Measurements from ENCODE around the gene SLC24A3.

The SLC24A3 gene

GRCh38 chr20:19212469-19212815 is at the start of gene SLC24A3:
SLC24A3 (plus strand) TSS chr20:19212642.
- DNase-seq, result no peak

- DNase-seq, result no peak
Measured at GRCh38 chr20:19170148-19170547, 42.3 kb upstream of the SLC24A3 start.

GRCh38 chr20:19172637-19173036 is 39.8 kb upstream of the SLC24A3 start:
- DNase-seq, result no peak

GRCh38 chr20:19176470-19177052 is 35.9 kb upstream of the SLC24A3 start:
- DNase-seq, result no peak

GRCh38 chr20:19181552-19181951 is 30.9 kb upstream of the SLC24A3 start:
- DNase-seq, result no peak

- DNase-seq, result no peak
Measured at GRCh38 chr20:19185083-19185482, 27.4 kb upstream of the SLC24A3 start.

- no peak for DNase-seq
Measured at GRCh38 chr20:19193349-19193748, 19.1 kb upstream of the SLC24A3 start.

- peak; percentile 12 for DNase-seq
Measured at GRCh38 chr20:19205981-19206396, 6.5 kb upstream of the SLC24A3 start.

- DNase-seq, result no peak
Measured at GRCh38 chr20:19207541-19207940, 4.9 kb upstream of the SLC24A3 start.

- DNase-seq, result no peak
Measured at GRCh38 chr20:19210391-19211155, 1.9 kb upstream of the SLC24A3 start.

GRCh38 chr20:19211252-19211651 is 1.2 kb upstream of the SLC24A3 start:
- DNase-seq, result no peak

GRCh38 chr20:19211661-19212468 is 577 bp upstream of the SLC24A3 start:
- DNase-seq, result no peak

- no peak for DNase-seq
Measured at GRCh38 chr20:19212821-19213502, 520 bp downstream of the SLC24A3 start.

GRCh38 chr20:19213946-19214490 is 1.6 kb downstream of the SLC24A3 start:
- DNase-seq, result no peak

- no peak for DNase-seq
Measured at GRCh38 chr20:19218411-19218810, 6.0 kb downstream of the SLC24A3 start.

GRCh38 chr20:19222520-19223040 is 10.1 kb downstream of the SLC24A3 start:
- no peak for DNase-seq

GRCh38 chr20:19223640-19224039 is 11.2 kb downstream of the SLC24A3 start:
- no peak for DNase-seq

GRCh38 chr20:19231359-19232035 is 19.1 kb downstream of the SLC24A3 start:
- DNase-seq, result no peak

GRCh38 chr20:19232997-19233794 is 20.8 kb downstream of the SLC24A3 start:
- no peak for DNase-seq

- no peak for DNase-seq
Measured at GRCh38 chr20:19236371-19237055, 24.1 kb downstream of the SLC24A3 start.

- no peak for DNase-seq
Measured at GRCh38 chr20:19241440-19241839, 29.0 kb downstream of the SLC24A3 start.
